ENCODE results near the gene CCDC182. TPM values are rescaled to one million over a fixed set of nuclear protein-coding genes. Genes with fewer than 3 reads are reported as not detected.

Gene CCDC182
- total RNA-seq, 1 experiment from 2014 or later, result not detected

DNA sequence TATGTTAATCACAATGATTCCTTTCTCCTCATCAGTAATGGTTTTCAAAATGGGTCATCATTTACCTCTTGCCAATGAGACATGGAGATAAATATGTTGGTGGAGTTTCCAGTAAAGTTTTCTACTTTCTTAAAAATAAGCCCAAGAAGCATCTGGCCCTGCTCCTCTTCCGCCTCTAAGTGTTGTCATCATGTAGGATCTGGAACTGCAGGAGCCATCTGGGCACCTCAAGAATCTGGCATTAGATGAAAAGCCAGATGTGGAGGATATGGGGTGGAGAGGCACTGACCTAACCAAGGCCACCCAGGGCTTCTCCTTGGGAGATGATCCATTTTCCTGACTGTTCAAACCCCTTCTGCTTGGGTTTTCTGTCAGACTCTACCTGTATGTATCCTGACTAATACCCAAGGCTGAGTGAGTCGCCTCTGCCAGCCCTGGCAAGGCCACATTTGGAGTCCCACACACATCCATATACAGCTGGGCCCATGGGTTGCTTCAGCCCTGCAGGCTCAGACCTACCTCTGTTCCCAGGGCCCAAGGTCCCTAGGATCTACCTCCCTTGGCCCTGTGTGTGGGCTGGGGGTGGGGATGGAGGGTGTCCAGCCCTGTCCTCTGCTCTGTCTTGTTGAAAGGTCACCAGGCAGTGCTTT lies 24.6 kb downstream of the CCDC182 start:
- TF ChIP-seq, protein P1, sequence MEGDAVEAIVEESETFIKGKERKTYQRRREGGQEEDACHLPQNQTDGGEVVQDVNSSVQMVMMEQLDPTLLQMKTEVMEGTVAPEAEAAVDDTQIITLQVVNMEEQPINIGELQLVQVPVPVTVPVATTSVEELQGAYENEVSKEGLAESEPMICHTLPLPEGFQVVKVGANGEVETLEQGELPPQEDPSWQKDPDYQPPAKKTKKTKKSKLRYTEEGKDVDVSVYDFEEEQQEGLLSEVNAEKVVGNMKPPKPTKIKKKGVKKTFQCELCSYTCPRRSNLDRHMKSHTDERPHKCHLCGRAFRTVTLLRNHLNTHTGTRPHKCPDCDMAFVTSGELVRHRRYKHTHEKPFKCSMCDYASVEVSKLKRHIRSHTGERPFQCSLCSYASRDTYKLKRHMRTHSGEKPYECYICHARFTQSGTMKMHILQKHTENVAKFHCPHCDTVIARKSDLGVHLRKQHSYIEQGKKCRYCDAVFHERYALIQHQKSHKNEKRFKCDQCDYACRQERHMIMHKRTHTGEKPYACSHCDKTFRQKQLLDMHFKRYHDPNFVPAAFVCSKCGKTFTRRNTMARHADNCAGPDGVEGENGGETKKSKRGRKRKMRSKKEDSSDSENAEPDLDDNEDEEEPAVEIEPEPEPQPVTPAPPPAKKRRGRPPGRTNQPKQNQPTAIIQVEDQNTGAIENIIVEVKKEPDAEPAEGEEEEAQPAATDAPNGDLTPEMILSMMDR (IDR thresholded peaks at IDR 0.05; ENCODE audit: unreplicated experiment), result no peak
- no peak overlapping the region for H3K27ac Mint-ChIP-seq (ENCODE audit: unreplicated experiment)
- no peak overlapping the region for H3K4me3 Mint-ChIP-seq (ENCODE audit: low read depth, unreplicated experiment)
- CTCF ChIA-PET, result no interaction called here
- no peaks in the 10 kb centered on the region for H3K4me1 Mint-ChIP-seq (ENCODE audit: low read depth, unreplicated experiment)
- intact Hi-C loops (cut with micrococcal nuclease; ENCODE audit: unreplicated experiment), result no loop called here
- DNase-seq, result no peak
- peaks cover 86% of the 10 kb centered on the region for H3K27me3 Mint-ChIP-seq (ENCODE audit: unreplicated experiment)
- H3K9me3 Mint-ChIP-seq (ENCODE audit: low read depth, unreplicated experiment), result no peaks in the 10 kb centered on the region
- BruUV-seq (replicated peaks), result no TSS peak
- no peaks in the 10 kb centered on the region for H3K36me3 Mint-ChIP-seq (ENCODE audit: insufficient read depth, unreplicated experiment)

DNA sequence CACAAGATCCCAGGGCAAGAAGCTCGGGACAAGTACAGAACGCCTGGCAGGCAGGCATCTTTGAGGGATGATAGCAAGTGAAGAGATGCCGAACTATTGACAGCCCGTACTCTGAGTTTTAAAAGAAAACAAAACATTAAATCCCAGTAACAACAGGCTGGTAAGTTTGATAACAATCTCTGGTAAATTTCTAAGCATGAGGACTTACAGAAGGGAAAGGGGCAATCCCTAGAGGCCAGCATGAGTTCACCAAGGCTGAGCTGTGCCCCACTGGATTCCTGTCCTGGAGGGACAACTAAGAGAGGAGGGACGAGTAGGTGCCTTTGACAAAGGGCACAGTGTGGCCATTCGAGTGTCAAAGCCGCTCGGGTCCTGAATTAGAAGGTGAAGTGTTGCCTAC lies 26.2 kb downstream of the CCDC182 start:
- Mint-ChIP-seq H3K4me3 (ENCODE audit: low read depth, unreplicated experiment) (no peak overlapping the region), H3K27me3 (ENCODE audit: unreplicated experiment) (peaks cover 92% of the 10 kb centered on the region), H3K27ac (ENCODE audit: unreplicated experiment) (no peak overlapping the region), H3K9me3 (ENCODE audit: low read depth, unreplicated experiment) (no peaks in the 10 kb centered on the region), H3K4me1 (ENCODE audit: low read depth, unreplicated experiment) (no peaks in the 10 kb centered on the region), H3K36me3 (ENCODE audit: insufficient read depth, unreplicated experiment) (no peaks in the 10 kb centered on the region)
- CTCF ChIA-PET, result no interaction called here
- intact Hi-C loops (cut with micrococcal nuclease; ENCODE audit: unreplicated experiment), result no loop called here
- no TSS peak for BruUV-seq (replicated peaks)
- DNase-seq, result no peak
- TF ChIP-seq, protein P1 (IDR thresholded peaks at IDR 0.05; ENCODE audit: unreplicated experiment), result no peak

DNA sequence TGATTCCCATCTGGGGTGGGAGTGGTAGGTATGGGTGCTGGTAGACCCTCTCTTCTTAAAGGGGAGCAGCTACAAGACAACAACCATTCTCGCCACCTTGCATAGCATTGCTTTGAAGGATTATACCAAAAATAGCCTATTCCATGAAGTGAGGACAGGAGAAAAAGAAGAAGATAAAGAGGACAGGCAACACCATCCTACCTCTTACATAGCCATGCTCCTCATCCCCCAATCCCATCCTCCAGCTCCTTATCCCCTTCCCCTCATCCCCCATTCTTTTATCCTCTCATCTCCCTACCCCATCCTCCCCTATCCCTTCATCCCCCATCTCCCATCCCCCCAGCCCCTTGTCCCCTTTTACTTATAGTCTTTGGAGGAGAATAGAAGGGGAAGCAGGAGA lies 29.1 kb downstream of the CCDC182 start:
- Mint-ChIP-seq H3K36me3 (ENCODE audit: insufficient read depth, unreplicated experiment) (no peaks in the 10 kb centered on the region), H3K27me3 (ENCODE audit: unreplicated experiment) (peaks cover 93% of the 10 kb centered on the region)
- TF ChIP-seq, protein P1 (IDR thresholded peaks at IDR 0.05; ENCODE audit: unreplicated experiment), result no peak

DNA sequence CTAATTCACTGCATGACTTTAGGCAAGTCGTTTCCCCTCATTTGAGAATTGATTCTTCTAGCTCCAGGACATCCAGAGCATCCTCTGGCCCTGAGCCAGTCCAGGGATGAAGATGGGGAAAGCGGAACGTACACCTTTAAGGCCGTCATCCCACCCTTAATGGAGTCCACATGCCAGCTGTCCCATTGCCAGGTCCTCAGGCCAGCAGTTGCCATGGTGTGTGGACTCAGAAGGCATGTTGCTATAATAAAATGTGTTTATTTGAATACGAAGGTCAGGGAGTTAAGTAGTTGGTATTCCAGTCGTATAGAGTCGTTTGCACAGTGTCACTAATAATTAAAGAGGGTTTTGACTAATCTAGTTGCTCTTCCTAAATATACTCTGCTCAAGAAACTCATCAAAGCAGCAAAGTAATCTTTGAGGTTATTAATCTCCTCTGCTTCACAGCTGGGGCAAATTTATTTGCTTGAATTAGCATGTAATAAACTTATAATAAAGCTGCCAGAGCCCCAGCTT lies 30.4 kb downstream of the CCDC182 start:
- CTCF ChIA-PET, result no interaction called here
- Mint-ChIP-seq H3K27me3 (ENCODE audit: unreplicated experiment) (peaks cover 94% of the 10 kb centered on the region), H3K9me3 (ENCODE audit: low read depth, unreplicated experiment) (no peaks in the 10 kb centered on the region), H3K4me3 (ENCODE audit: low read depth, unreplicated experiment) (no peak overlapping the region), H3K27ac (ENCODE audit: unreplicated experiment) (no peak overlapping the region), H3K36me3 (ENCODE audit: insufficient read depth, unreplicated experiment) (no peaks in the 10 kb centered on the region), H3K4me1 (ENCODE audit: low read depth, unreplicated experiment) (no peaks in the 10 kb centered on the region)
- no TSS peak for BruUV-seq (replicated peaks)
- intact Hi-C loops (cut with micrococcal nuclease; ENCODE audit: unreplicated experiment), result no loop called here
- no peak for DNase-seq
- TF ChIP-seq, protein P1 (IDR thresholded peaks at IDR 0.05; ENCODE audit: unreplicated experiment), result no peak

More for the DNA sequence above, 29.1 kb downstream of the CCDC182 start:
- CTCF ChIA-PET, result no interaction called here
- intact Hi-C loops (cut with micrococcal nuclease; ENCODE audit: unreplicated experiment), result no loop called here
- BruUV-seq (replicated peaks), result no TSS peak
- Mint-ChIP-seq H3K9me3 (ENCODE audit: low read depth, unreplicated experiment) (no peaks in the 10 kb centered on the region), H3K27ac (ENCODE audit: unreplicated experiment) (no peak overlapping the region), H3K4me3 (ENCODE audit: low read depth, unreplicated experiment) (no peak overlapping the region), H3K4me1 (ENCODE audit: low read depth, unreplicated experiment) (no peaks in the 10 kb centered on the region)
- DNase-seq, result no peak
